Measurements from ENCODE around the gene ACAT2.
A peak's percentile ranks its signal among the peaks of the same experiment; 100 is the strongest.
"Not testable (repeated sequence)": the region's sequence is repeated elsewhere in the genome, so short reads cannot be mapped to it uniquely, and the experiment has no call there.

Gene ACAT2

DNA sequence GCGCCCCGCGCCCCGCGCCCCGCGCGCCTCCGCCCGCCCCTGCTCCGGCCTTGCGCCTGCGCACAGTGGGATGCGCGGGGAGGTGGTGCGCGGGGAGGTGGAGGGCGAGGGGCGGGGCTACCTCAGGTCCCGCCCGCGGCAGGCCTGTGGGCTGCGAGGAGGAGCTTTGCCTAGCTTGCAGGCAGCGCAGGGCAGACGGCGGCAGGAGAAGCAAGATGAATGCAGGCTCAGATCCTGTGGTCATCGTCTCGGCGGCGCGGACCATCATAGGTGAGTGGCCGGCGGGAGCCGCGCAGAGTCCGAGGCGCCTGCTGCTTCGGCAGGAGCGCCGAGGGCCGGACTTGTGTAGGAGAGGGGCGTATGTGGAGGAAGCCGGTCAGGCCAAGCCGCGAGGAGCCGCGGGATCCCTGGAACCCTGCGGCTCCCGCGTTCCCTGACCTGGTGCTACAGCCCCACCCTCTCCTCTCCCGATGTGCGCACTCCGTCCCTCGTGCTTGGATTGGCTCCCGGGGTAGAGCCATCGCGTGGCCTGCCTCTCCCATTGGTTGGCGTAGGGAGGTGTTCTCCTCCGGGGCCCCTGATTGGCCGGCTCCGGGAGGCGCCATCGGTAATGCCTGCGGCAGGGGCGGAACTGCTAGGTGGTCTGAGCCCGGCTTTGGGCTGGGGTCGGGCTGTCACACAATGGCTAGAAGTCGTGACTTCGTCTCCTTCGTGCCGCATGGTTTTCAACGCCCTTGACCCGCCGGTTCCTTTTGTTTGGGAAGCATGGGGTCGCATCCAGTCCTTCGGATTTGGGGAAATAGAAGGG is at the start of gene ACAT2:
Gene ACAT2, plus strand, starts transcription at position 173 of the 808 bp plus-strand sequence. Its CDS starts 43 bp downstream, at position 216.
- peak; percentile 96 for DNase-seq

DNA sequence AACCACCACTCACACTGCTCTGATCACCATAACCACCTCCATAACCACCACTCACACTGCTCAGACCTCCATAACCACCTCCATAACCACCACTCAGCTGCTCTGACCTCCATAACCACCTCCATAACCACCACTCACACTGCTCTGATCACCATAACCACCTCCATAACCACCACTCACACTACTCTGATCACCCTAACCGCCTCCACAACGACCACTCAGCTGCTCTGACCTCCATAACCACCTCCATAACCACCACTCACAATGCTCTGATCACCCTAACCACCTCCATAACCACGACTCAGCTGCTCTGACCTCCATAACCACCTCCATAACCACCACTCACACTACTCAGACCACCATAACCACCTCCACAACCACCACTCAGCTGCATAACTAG is 49.5 kb upstream of the ACAT2 start:
- not testable (repeated sequence) for DNase-seq

DNA sequence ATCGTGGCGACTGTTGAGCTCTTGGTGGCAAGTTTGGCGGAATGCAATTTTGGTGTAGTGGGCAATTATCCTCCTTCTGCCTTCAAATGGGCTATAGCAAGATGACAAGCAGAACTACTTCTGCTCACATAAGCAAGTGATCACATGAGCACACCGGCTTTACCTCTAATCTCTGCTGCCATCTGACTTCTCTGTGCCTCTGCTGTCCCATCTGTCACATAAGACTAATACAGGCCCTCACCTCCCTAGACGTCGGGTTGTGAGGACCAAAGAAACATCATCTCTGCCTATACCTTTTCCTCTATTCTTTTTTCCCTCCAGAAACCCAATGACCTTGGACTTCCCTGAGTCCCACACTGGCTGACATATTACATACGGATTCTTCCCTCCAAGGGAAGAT is 47.9 kb upstream of the ACAT2 start:
- no peak for DNase-seq

DNA sequence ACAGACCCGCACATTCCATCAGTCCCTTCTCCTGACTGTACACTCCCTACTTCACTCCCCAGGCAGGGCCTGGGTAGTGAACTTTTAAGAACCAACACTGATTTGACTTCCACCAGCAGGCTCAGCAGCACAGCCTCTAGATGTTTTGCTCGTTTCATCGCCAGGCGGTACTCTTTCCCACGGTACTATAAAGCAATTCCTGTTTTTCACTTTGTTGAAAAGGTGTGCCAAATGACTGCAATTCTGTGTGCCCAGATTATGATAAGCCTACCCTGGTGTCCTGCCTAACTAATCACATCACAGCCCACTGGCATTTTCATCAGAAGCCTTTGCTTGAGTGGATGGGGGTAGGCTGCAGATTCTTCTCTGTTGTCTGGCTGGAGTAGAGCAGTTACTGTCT is 47.4 kb upstream of the ACAT2 start:
- no peak for DNase-seq

DNA sequence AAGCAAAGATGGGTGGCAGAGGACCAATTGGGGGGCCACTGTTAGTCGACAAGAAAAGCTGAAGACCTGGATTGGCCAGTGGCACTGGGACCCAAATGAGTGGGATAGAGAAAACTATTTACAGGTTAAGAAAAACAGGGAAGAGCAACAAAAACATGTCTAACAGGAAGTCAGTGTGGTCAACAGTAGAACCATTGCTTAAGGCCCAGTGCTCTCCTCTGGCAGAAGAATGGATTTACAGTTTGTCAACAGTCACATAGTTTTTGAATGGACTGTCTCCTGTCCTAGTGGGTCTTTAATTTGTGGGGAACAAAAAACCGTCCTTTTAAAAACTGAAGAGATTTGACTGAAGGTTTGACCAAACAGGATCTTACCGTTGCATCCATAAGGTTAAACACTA is 46.7 kb upstream of the ACAT2 start:
- no peak for DNase-seq

DNA sequence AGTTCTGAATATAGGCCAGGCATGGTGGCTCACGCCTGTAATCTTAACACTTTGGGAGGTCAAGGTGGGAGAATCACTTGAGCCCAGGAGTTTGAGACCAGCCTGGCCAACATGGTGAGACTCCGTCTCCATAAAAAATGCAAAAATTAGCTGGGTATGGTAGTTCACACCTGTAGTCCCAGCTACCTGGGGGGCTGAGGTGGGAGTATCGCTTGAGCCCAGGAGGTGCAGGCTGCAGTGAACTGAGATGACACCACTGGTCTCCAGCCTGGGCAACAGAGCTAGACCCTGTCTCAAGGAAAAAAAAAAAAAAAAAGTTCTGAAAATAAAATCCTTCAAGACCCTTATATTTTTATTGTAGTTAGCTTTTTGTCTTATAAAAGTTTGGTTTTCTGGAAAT is 46.2 kb upstream of the ACAT2 start:
- no peak for DNase-seq

DNA sequence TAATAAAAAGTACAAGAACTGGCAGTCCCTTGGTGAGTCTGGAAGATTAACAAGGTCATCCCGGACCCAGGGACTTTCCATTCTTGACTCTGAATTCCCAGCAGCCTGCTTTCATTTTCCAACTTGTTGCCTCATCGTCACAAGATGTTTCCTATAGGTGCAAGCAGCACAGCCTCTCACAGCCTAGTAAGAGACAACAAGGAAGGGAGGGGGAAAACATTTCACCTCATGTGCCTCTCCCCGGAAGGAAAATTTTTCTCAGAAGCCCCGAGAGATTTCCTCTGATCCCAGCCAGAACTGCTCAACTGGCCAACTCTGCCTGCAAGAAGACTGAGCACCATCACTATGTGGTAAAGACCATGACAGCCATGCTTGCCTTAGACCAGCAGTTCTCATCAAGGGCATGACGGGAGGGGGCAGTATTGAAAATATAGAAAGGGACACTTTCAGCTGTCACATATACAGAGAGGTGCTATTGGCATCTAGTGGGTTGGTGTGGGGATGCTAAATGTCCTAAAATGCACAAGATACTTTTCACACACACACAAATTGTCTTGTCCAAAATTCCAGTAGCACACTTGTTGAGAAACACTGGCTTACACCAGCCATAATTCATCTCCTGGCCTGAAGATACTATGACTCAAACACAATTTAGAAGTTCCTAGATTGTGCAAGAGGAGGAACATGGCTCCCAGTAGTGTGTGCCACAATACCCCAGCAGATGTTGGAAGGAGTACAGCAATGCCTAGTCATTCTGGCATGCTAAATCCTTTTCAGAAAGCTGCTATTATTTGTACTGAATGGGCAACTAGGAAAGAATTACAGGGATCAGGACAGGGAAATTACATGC is 45.4 kb upstream of the ACAT2 start:
- DNase-seq: no peak

DNA sequence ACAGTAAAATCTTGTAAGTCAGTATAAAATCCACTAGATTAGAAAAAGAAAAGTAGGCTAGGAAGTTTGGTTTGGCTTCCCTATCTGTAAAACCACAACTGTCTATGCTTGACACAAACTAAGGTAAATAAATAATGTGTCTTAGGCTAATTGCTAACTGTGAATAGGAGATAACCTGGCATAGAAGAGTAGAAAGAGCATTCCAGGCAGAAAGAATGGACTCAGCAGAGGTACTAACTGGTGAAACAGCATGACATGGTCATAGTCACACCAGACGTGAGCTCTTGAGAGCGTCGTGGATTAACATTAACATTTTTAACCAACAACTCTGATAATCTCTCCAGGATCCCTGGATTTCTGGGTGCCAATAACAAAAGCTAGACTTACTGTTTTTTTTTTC is 43.2 kb upstream of the ACAT2 start:
- no peak for DNase-seq

DNA sequence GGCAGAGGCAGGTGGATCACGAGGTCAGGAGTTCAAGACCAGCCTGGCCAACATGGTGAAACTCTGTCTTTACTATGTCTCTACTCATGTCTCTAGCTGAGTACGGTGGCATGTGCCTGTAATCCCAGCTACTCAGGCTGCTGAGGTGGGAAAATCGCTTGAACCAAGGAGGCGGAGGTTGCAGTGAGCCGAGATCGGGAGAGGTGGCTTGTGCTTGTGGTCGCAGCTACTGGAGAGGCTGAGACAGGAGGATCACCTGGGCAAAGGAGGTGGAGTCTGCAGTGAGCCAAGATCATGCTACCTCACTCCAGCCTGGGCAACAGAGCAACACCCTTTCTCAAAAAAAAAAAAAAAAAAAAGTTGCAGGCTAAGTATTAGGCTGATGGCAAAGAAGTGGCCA is 42.6 kb upstream of the ACAT2 start:
- DNase-seq: no peak

DNA sequence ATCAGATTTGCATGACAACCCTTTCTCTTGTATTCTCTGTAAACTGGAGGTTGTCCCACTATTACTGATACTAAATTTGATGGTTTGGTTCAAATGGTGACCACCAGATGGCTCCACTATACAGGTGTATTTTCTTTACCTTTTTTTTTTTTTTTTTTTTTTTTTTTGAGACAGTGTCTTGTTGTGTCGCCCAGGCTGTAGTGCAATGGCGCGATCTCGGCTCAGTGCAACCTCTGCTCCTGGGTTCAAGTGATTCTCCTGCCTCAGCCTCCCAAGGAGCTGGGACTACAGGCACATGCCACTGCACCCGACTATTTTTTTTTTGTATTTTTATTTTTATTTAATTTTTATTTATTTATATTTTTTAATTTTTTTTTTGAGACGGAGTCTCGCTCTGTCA is 41.1 kb upstream of the ACAT2 start:
- DNase-seq: no peak

DNA sequence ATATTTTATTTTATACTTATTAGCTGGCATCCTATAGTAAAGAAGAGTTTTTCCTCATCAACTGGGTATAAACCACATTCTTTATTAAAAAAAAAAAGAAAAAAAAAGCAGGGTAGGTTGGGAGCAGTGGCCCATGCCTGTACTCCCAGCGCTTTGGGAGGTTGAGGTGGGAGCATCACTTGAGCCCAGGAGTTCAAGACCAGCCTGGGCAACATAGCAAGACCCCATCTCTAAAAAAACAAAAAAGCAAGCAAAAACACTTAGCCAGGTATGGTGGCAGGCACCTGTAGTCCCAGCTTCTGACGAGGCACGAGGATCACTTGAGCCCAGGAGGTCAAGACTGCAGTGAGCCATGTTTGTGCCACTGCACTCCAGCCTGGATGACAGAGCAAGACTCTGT is 39.9 kb upstream of the ACAT2 start:
- not testable (repeated sequence) for DNase-seq

DNA sequence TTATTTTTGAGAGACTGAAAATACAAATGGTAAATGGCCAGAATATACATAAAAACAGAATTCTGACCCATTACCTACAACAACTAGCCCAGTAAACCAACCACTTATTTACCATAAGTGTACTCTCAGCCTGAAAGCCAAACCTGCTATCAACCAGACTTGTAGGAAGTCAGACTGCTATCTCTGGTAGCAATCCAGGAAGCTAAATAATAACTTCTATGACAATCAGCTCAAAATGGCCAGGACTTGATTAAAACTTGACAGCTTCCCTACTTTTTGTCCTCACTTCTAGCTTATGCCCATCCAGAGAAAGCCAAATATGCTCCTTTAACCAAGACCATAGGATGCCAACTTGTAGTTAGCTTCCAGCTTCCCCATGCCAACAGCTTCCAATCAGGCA is 39.2 kb upstream of the ACAT2 start:
- no peak for DNase-seq

DNA sequence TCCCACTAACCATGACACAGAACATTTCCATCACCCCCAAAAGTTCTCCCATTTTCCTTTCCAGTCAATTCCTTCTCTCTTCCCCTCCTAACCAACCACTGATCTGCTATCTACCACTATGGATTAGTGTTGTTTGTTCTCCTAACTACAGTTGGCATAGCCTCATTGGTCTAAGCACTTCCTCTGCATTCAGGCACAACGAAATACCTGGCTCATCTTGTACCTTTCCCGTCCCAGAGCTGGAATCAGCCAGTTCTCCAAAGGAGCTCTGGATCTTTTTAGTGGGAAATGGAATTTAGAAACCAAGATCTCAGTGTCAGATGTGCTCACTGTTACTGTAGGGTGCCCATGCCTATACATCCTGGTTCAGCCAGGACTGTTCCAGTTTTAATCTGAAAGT is 38.6 kb upstream of the ACAT2 start:
- DNase-seq: no peak

DNA sequence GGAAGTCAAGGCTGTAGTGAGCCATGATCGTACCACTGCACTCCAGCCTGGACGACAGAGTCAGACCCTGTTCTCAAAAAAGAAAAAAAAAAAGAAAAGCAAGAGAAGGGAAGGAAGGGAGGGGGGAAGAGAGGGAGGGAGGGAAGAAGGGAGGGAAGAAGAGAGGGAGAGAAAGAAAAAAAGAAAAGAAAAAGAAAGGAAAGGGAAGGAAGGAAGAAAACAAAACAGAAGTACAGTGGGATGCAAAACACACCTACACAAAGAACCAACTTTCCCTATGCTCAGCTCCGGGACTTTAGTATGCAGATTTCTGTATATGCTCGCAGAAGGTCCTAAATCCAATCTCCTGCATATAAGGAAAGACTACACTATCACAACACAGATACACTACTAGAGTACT is 37.1 kb upstream of the ACAT2 start:
- no peak for DNase-seq

DNA sequence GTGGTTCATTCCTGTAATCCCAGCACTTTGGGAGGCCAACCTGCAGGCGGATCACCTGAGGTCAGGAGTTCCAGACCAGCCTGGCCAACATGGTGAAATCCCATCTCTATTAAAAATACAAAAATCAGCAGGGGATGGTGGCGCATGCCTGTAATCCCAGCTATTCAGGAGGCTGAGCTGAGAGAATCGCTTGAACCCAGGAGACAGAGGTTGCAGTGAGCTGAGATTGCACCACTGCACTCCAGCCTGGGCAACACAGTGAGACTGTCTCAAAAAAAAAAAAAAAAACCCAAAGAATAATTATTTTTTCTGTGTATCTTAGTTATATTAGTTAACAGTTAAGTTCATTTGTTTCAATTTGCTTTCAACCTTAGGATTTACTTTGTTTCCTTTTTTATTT is 36.6 kb upstream of the ACAT2 start:
- not testable (repeated sequence) for DNase-seq

DNA sequence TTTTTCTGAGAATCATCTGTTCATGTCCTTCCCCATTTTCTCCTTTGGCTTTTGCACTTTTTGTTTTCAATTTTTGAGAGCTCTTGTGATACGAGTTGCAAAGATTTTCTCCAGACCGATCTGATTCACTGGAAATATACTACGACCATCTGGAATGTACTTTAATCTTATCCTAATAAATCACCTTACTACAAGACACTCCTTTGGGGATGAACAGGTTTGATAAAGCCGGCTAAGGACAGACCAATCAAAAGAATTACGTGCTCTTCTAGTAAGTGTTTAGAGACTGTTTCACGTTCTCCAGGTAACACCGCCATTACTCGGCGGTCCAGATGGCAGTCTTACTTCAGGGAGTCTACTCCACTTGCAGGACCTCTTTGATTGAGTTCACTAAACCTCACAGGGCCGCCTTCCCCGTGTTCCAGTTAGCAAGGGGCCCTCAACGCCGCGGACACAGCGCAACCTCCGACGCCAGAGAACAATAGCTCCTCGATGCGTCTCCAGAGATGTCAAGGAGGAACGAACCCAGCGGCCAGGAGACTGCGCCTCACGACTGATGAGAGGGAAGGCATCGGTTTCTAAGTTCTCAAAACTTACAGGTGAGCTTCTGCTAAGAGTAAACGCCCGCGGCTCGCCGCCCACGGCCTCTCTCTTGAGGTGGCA is 35.5 kb upstream of the ACAT2 start:
- no peak for DNase-seq

DNA sequence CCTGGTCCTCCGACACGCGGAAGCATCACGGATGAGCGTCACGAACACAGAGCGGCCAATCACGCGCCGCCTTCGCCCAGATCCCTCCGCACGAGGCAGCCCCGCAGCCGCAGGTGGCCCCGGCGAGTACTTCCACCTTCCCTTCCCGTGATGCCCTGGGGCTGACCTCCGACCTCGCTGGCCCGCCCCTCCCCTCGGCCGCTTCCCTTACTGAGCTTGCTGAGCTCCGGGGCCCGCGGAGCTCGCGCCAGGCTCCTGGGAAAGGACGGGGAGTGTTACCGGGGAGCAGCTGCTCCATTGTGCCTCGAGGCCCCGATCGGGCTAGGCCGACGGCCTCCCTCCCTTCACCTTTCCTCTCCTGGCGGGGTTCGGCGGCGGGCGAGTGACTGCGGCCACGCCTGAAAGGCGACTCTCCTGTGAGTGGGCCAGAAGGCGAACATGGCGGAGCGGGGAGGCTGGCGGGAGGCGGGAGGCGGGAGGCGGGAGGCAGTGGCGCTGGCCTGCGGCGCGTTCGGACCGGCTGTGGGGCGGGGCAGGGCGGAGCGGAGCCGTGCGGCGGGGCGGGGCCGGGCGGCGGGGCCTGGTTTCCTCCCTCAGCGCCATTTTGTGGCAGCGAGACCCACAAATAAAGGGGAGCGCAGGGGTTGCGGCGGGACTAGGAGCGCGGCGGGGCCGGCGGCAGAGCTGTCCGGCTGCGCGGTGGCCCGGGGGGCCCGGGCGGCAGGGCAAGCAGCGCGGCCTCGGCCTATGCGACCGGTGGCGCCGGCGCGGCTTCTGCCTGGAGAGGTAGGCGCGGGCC is 34.7 kb upstream of the ACAT2 start, which contains the start of gene WTAP:
Gene WTAP, plus strand, starts transcription at position 589 of the 799 bp plus-strand sequence. CDS start 8,760 bp downstream, outside the sequence.
- DNase-seq: peak; percentile 97

DNA sequence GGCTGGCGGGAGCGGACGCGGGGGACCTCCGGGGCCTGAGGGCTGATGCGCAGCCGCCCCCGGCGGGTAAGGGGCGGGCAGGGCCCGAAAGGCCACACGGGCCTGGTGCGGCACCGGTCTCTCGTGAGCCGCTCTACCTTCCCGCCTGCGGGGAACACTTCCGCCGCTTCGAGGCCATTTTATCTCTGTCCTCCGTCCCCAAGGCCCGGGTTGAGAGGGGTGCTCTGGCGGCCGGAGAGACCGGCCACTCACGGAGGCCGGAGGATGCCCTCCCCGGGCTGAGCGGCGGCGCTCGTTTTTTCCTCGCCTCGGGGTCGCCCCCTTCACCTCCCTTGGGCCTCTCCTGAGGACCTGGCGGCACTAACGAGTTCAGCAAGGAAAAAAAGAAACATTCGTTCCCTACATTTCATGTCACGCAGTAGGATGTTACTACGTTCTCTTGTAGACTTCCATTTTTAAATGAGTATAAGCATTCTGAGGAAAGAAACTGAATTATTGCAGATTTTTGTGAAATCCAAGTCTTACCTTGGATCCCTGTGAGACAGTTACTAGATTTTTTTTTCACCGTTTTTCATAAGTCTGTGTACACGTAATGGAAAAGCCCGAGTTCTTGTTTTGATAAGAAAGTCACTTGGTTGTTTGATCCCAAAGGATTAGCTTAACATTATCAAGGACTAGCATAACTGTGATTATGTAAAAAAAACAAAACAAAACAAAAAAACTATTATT is 34.0 kb upstream of the ACAT2 start:
- DNase-seq: peak; percentile 51

DNA sequence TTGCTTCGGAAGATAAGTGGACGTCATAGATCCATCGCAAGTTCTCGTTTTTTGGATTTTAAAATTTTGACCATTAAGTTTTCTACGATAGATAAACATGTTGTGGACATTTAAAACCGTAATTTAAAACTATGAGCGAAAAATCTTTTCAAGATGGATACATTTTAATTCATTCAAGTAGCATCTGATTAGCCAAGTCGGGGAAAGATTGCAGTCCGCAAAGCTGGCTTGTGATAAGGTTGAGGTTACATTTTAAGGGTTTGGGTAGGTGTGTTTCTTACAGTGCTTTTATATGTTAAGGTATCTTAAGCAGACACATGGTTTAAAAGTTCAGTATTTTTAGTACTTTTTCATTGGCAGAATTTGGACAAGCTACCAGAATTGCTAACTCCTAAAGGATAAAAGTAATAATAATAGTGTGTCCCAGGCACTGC is 33.3 kb upstream of the ACAT2 start:
- no peak for DNase-seq

DNA sequence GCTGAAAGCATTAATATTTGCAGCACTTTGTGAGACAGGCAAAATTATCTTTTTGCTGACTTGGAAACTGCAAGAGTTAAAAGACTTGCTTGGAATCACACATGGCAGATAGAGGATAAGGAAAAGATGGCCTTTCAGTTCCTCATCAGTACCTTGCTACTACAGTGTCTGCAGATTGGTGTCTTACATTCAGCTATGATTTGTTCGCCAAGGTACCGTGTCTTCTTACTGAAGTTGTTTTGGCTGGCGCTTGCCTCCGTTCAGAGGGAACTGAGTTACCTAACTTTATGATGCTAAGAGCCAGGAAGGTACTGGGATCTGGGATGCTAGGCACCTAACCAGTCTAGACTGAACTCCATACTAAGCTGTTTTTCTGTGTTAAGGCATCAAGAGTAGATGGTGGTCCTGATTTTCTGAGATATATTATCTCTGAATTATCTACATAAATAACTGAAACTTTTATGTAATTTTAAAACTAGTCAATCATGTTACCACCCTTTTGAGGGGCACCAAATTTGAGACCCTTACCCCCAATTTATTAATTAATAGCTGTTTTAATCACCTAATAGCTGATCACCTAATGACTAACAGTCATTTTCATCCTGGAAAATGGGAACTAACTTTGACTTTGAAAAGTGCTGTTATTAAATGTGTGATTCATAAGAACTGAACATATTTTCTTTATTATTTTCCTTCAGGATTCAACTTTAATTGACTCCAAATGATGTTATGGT is 32.1 kb upstream of the ACAT2 start:
- DNase-seq: no peak

DNA sequence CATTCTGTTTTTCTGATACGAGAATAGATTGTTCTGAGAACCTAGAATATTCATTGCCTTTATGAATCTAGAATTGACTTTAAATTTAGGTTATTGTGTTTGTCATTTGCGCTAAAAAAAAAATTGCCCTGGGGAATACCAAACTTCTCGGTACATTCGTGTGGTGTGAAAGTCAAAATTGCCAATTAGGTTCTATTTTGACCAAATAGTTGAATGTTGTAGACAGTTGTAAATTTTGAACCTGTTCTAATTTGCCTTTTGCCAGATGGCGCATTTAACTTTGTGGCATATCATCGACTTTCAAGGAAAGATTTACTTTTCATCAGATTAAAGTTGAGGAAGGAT is 31.5 kb upstream of the ACAT2 start:
- no peak for DNase-seq
